IgD-negative memory B cell (primary cell): ENCODE results near the gene CAPN15. TPM values are rescaled to one million over a fixed set of nuclear protein-coding genes. Genes with fewer than 3 reads are reported as not detected.

ENCODE experiments used
- H3K27ac Mint-ChIP-seq, 3 donors: one replicate each; pipeline ENCODE4 v1.8.0; 2020 to 2022; ENCODE audit warnings: mild to moderate bottlenecking in 3 of 3, mixed read lengths in 3 of 3, moderate library complexity in 1 of 3
- H3K27me3 Mint-ChIP-seq: one replicate; pipeline ENCODE4 v1.8.0; 2021; ENCODE audit warnings: mixed read lengths
- H3K36me3 Mint-ChIP-seq: one replicate; pipeline ENCODE4 v1.8.0; 2020; ENCODE audit warnings: mild to moderate bottlenecking, mixed read lengths
- H3K4me1 Mint-ChIP-seq, 3 donors: one replicate each; pipeline ENCODE4 v1.8.0; 2020 to 2022; ENCODE audit warnings: mixed read lengths in 3 of 3, mild to moderate bottlenecking in 1 of 3
- H3K4me3 Mint-ChIP-seq, 4 donors: one replicate each; pipeline ENCODE4 v1.8.0; 2020 to 2022; ENCODE audit warnings: mild to moderate bottlenecking in 4 of 4, mixed read lengths in 4 of 4, moderate library complexity in 3 of 4
- H3K9me3 Mint-ChIP-seq, 3 donors: one replicate each; pipeline ENCODE4 v1.8.0; 2020 to 2021; ENCODE audit warnings: mixed read lengths in 3 of 3, mild to moderate bottlenecking in 1 of 3
- polyA plus RNA-seq: library from polyadenylated mRNA; unstranded; fragments of 300-500 nt; fragmentation: Illumina TruSeq; gene quantifications from one replicate; pipeline ENCODE4 v1.2.3, GENCODE V29; 2021

Gene CAPN15
- polyA plus RNA-seq, 1 donor from 2014 or later = 9.1 TPM

DNA sequence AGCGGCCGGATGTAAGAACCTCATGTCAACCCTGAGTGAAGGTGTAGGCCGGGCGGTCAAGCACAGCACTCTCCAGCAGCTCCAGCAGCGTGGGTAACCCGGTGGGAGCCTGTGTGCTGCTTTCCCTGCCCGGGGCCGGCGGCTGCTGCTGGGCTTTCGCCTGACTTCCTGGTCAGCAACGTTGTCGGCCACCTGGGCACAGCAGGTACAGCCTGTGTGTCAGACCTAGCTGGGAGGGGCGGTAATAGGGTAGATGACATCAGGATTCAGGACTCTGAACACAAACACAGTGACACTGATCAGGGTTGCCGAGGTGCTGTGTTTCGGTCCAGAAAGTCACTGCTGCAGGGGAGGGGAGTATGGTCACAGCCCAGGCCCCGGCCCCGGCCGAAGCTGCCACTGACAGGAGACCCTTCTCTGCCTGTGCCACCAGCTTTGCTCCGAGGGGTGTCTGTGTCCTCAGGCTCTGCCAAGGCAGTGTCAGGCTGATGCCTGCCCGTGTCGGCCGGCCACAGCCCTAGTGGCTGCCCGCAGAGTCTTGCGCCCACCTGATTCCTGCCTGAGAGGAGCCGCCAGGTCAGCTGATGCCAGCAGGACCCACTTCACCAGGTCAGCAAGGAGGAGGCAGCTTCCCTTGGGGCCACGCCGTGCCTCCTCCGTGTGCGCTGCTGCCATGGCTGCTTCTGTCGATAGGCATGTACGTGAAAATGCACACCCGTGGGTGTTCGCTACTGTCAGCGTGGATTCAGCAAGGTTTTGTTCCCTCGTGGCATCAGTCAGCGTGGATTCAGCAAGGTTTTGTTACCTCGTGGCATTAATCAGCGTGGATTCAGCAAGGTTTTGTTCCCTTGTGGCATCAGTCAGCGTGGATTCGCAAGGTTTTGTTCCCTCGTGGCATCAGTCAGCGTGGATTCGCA is 71.6 kb downstream of the CAPN15 start:
- H3K36me3 Mint-ChIP-seq = peaks cover 3% of the 10 kb centered on the region
- peaks cover 0 to 9% (median 7%) of the 10 kb centered on the region in 3 donors for H3K4me1 Mint-ChIP-seq
- no peaks in the 10 kb centered on the region for H3K27me3 Mint-ChIP-seq
- H3K4me3 Mint-ChIP-seq = no peak overlapping the region
- H3K9me3 Mint-ChIP-seq = no peaks in the 10 kb centered on the region
- H3K27ac Mint-ChIP-seq = peak overlapping the region in 1 of 3 donors; percentile 35

DNA sequence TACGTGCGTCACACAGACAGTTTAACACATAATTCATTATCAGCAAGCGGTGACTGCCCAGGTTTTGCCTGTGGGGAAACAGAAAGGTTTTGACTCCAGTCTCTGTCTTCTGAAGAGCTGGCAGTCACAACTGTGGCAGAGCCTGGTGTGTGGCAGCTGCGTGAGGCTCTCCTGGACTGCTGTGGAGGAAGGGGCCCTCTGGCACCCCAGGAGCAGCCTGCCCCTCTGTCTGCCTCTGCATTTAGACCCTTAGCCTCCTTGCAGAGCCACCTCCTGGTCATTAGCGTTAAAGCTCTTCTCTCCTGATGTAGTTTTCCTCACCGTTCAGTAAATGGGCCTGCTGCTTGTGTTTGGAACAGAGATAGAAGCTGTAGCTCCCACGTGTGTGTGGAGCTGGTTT is 73.3 kb downstream of the CAPN15 start:
- H3K4me1 Mint-ChIP-seq = peaks cover 0 to 7% (median 6%) of the 10 kb centered on the region in 3 donors
- H3K27ac Mint-ChIP-seq = no peak overlapping the region
- H3K36me3 Mint-ChIP-seq = peaks cover 3% of the 10 kb centered on the region
- no peak overlapping the region for H3K4me3 Mint-ChIP-seq
- no peaks in the 10 kb centered on the region for H3K27me3 Mint-ChIP-seq
- no peaks in the 10 kb centered on the region for H3K9me3 Mint-ChIP-seq

DNA sequence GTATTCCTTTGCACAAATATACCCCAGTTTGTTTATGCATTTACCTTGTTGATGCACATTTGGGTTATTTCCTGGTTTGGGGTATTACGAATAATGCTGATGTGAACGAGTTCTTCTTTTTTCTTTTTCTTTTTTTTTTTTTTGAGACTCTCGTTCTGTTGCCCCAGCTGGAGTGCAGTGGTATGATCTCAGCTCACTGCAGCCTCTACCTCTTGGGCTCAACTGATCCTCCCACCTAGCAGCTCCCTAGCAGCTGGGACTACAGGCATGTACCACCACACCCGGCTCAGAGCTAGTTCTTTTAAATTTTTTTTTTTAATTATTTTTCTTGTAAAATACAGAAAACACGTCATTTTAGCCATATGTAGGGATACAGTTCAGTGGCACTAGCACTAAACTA is 76.4 kb downstream of the CAPN15 start:
- peaks cover 0 to 7% (median 3%) of the 10 kb centered on the region in 3 donors for H3K4me1 Mint-ChIP-seq
- no peak overlapping the region for H3K27ac Mint-ChIP-seq
- no peak overlapping the region for H3K4me3 Mint-ChIP-seq
- H3K9me3 Mint-ChIP-seq = no peaks in the 10 kb centered on the region
- H3K27me3 Mint-ChIP-seq = no peaks in the 10 kb centered on the region
- H3K36me3 Mint-ChIP-seq = peaks cover 3% of the 10 kb centered on the region

Other genes starting within 250 kb of the CAPN15 start
- gene ARHGDIG, start 247.1 kb upstream of the CAPN15 start, polyA plus RNA-seq = not detected
- not detected for gene PDIA2, start 244.5 kb upstream of the CAPN15 start, polyA plus RNA-seq
- 1.6 TPM for gene AXIN1, start 175.0 kb upstream of the CAPN15 start, polyA plus RNA-seq
- 69.8 TPM for gene MRPL28, start 157.2 kb upstream of the CAPN15 start, polyA plus RNA-seq
- 7.3 TPM for gene PGAP6, start 145.7 kb upstream of the CAPN15 start, polyA plus RNA-seq
- 106 TPM for gene NME4, start 130.5 kb upstream of the CAPN15 start, polyA plus RNA-seq
- 7.2 TPM for gene DECR2, start 125.8 kb upstream of the CAPN15 start, polyA plus RNA-seq
- gene RAB11FIP3, start 102.1 kb upstream of the CAPN15 start, polyA plus RNA-seq = 1.9 TPM
- not detected for gene PRR35, start 32.7 kb downstream of the CAPN15 start, polyA plus RNA-seq
- 4.5 TPM for gene NHLRC4, start 39.3 kb downstream of the CAPN15 start, polyA plus RNA-seq
- 18.9 TPM for gene PIGQ, start 42.3 kb downstream of the CAPN15 start, polyA plus RNA-seq
- 14.7 TPM for gene RAB40C, start 62.4 kb downstream of the CAPN15 start, polyA plus RNA-seq
- not detected for gene WFIKKN1, start 103.3 kb downstream of the CAPN15 start, polyA plus RNA-seq
- gene METTL26, start 108.6 kb downstream of the CAPN15 start, polyA plus RNA-seq = 81.0 TPM
- 52.8 TPM for gene MCRIP2, start 114.1 kb downstream of the CAPN15 start, polyA plus RNA-seq
- 0.54 TPM for gene WDR90, start 121.7 kb downstream of the CAPN15 start, polyA plus RNA-seq
- gene RHOT2, start 140.4 kb downstream of the CAPN15 start, polyA plus RNA-seq = 42.7 TPM
- 1.1 TPM for gene RHBDL1, start 148.0 kb downstream of the CAPN15 start, polyA plus RNA-seq
- 137 TPM for gene STUB1, start 152.7 kb downstream of the CAPN15 start, polyA plus RNA-seq
- 51.0 TPM for gene JMJD8, start 156.6 kb downstream of the CAPN15 start, polyA plus RNA-seq
- gene WDR24, start 162.7 kb downstream of the CAPN15 start, polyA plus RNA-seq = 15.1 TPM
- 4.4 TPM for gene FBXL16, start 178.1 kb downstream of the CAPN15 start, polyA plus RNA-seq
- 2.8 TPM for gene METRN, start 187.4 kb downstream of the CAPN15 start, polyA plus RNA-seq
- 84.7 TPM for gene ANTKMT, start 193.4 kb downstream of the CAPN15 start, polyA plus RNA-seq
- gene CCDC78, start 198.7 kb downstream of the CAPN15 start, polyA plus RNA-seq = 0.74 TPM
- gene HAGHL, start 199.4 kb downstream of the CAPN15 start, polyA plus RNA-seq = 10.0 TPM
- 29.4 TPM for gene CIAO3, start 213.3 kb downstream of the CAPN15 start, polyA plus RNA-seq
- not detected for gene MSLN, start 233.0 kb downstream of the CAPN15 start, polyA plus RNA-seq